ENCODE results near the gene COL24A1. TPM values are rescaled to one million over a fixed set of nuclear protein-coding genes. Genes with fewer than 3 reads are reported as not detected.

The COL24A1 gene
- total and polyA plus RNA-seq, 8 donors: 0.02 to 0.34 (median 0.06) TPM; not detected in 3

GRCh38 chr1:86069757-86070145, 86.8 kb downstream of the COL24A1 start:
- DNase-seq: no peak
- no peak for FAIRE-seq
- intact Hi-C loops (cut with DNase I): no loop called here
- Histone ChIP-seq H3K9me3 (no peaks in the 10 kb centered on the region), H3K27me3 (no peaks in the 10 kb centered on the region), H3K4me1 (no peaks in the 10 kb centered on the region), H3K27ac (no peak overlapping the region), H3K4me3 (no peak overlapping the region), H3K36me3 (no peaks in the 10 kb centered on the region)
- ATAC-seq: no peak
- WGBS, 2 donors: 63 to 86% methylated on average over 2 of the region's 2 CpGs
- no peak for TF ChIP-seq CTCF (IDR thresholded peaks at IDR 0.05)

- no peaks in the 10 kb centered on the region for H3K9me3 ChIP-seq
- WGBS, 2 donors: 46 to 50% methylated on average over 3 of the region's 3 CpGs
- intact Hi-C loops (cut with DNase I): no loop called here
- no peak for ATAC-seq
- no peak for FAIRE-seq
- no peak for DNase-seq
- TF ChIP-seq CTCF (IDR thresholded peaks at IDR 0.05): no peak
- H3K4me1 ChIP-seq: no peaks in the 10 kb centered on the region
- no peaks in the 10 kb centered on the region for H3K36me3 ChIP-seq
- no peak overlapping the region for H3K27ac ChIP-seq
- no peaks in the 10 kb centered on the region for H3K27me3 ChIP-seq
- no peak overlapping the region for H3K4me3 ChIP-seq
Measured at GRCh38 chr1:86068841-86069756, 87.5 kb downstream of the COL24A1 start.

- no peak overlapping the region for H3K27ac ChIP-seq
- no peak overlapping the region for H3K4me3 ChIP-seq
- no peaks in the 10 kb centered on the region for H3K9me3 ChIP-seq
- WGBS, 2 donors: 69 to 74% methylated on average over 3 of the region's 3 CpGs
- TF ChIP-seq CTCF (IDR thresholded peaks at IDR 0.05): no peak
- H3K4me1 ChIP-seq: no peaks in the 10 kb centered on the region
- H3K36me3 ChIP-seq: no peaks in the 10 kb centered on the region
- no peak for ATAC-seq
- DNase-seq: no peak
- intact Hi-C loops (cut with DNase I): no loop called here
- no peaks in the 10 kb centered on the region for H3K27me3 ChIP-seq
- FAIRE-seq: no peak
Measured at GRCh38 chr1:86068271-86068721, 88.3 kb downstream of the COL24A1 start.

- no peak for TF ChIP-seq CTCF (IDR thresholded peaks at IDR 0.05)
Measured at GRCh38 chr1:86067626-86068025, 88.9 kb downstream of the COL24A1 start.

GRCh38 chr1:86064899-86065298, 91.7 kb downstream of the COL24A1 start:
- H3K4me3 ChIP-seq: no peak overlapping the region
- 23 to 24% methylated on average over 1 of the region's 1 CpG for WGBS, 2 donors

More at GRCh38 chr1:86067626-86068025, 88.9 kb downstream of the COL24A1 start:
- no peak for ATAC-seq
- intact Hi-C loops (cut with DNase I): no loop called here
- H3K36me3 ChIP-seq: no peaks in the 10 kb centered on the region
- H3K27me3 ChIP-seq: no peaks in the 10 kb centered on the region
- H3K27ac ChIP-seq: no peak overlapping the region
- H3K4me1 ChIP-seq: no peaks in the 10 kb centered on the region
- no peaks in the 10 kb centered on the region for H3K9me3 ChIP-seq
- no peak overlapping the region for H3K4me3 ChIP-seq
- no peak for DNase-seq
- no peak for FAIRE-seq

More at GRCh38 chr1:86064899-86065298, 91.7 kb downstream of the COL24A1 start:
- H3K36me3 ChIP-seq: no peaks in the 10 kb centered on the region
- no peak for FAIRE-seq
- no peak overlapping the region for H3K27ac ChIP-seq
- no peak for DNase-seq
- no peaks in the 10 kb centered on the region for H3K9me3 ChIP-seq
- no peaks in the 10 kb centered on the region for H3K27me3 ChIP-seq
- TF ChIP-seq CTCF (IDR thresholded peaks at IDR 0.05): no peak
- intact Hi-C loops (cut with DNase I): no loop called here
- no peaks in the 10 kb centered on the region for H3K4me1 ChIP-seq
- no peak for ATAC-seq

All from pancreas (tissue), 10 donors.